ENCODE measurements around the gene HPCAL1. TPM values are rescaled to one million over a fixed set of nuclear protein-coding genes. Genes with fewer than 3 reads are reported as not detected.

The HPCAL1 gene
- total and polyA plus RNA-seq, 3 donors from 2014 or later: 99.5 to 263 (median 215) TPM

GRCh38 chr2:10400978-10401951, 98.6 kb downstream of the HPCAL1 start:
- no peak for DNase-seq
- H3K9me3 ChIP-seq: no peaks in the 10 kb centered on the region
- 73 to 76% methylated on average over 20 to 21 of the region's 21 CpGs for WGBS, 2 donors
- no peak overlapping the region for H3K4me3 ChIP-seq
- TF ChIP-seq POLR2A (IDR thresholded peaks at IDR 0.05) (no peak), CTCF (IDR thresholded peaks at IDR 0.05) (no peak)
- H3K36me3 ChIP-seq (ENCODE audit: low read depth, missing control alignments): no peaks in the 10 kb centered on the region
- peaks cover 9% of the 10 kb centered on the region for H3K4me1 ChIP-seq
- no peaks in the 10 kb centered on the region for H3K27me3 ChIP-seq
- H3K27ac ChIP-seq: peak overlapping the region in 1 of 2 donors; percentile 19
- intact Hi-C loops (cut with DNase I; ENCODE audit: low total_unique reads): loop anchor here (10.0 kb wide), 1 partner anchor 276 kb away; the partner anchor contains the start of gene RRM2

GRCh38 chr2:10402062-10402585, 99.4 kb downstream of the HPCAL1 start:
- Histone ChIP-seq H3K4me1 (peaks cover 11% of the 10 kb centered on the region), H3K36me3 (ENCODE audit: low read depth, missing control alignments) (no peaks in the 10 kb centered on the region), H3K27me3 (no peaks in the 10 kb centered on the region), H3K27ac (no peak overlapping the region), H3K9me3 (no peaks in the 10 kb centered on the region), H3K4me3 (no peak overlapping the region)
- no peak for DNase-seq
- 81 to 89% methylated on average over 14 of the region's 14 CpGs for WGBS, 2 donors
- intact Hi-C loops (cut with DNase I; ENCODE audit: low total_unique reads): loop anchor here (10.0 kb wide), 1 partner anchor 277 kb away; the partner anchor contains the start of gene RRM2
- TF ChIP-seq POLR2A (IDR thresholded peaks at IDR 0.05): no peak

GRCh38 chr2:10402653-10403215, 100.0 kb downstream of the HPCAL1 start:
- Histone ChIP-seq H3K4me3 (no peak overlapping the region), H3K27me3 (no peaks in the 10 kb centered on the region), H3K4me1 (peaks cover 13% of the 10 kb centered on the region), H3K27ac (no peak overlapping the region), H3K9me3 (no peaks in the 10 kb centered on the region), H3K36me3 (ENCODE audit: low read depth, missing control alignments) (no peaks in the 10 kb centered on the region)
- TF ChIP-seq POLR2A (IDR thresholded peaks at IDR 0.05) (no peak), CTCF (IDR thresholded peaks at IDR 0.05) (no peak)
- 68 to 89% methylated on average over 8 of the region's 8 CpGs for WGBS, 2 donors
- intact Hi-C loops (cut with DNase I; ENCODE audit: low total_unique reads): loop anchor here (10.0 kb wide), 1 partner anchor 278 kb away; the partner anchor contains the start of gene RRM2
- DNase-seq: no peak

GRCh38 chr2:10404324-10405143, 101.8 kb downstream of the HPCAL1 start:
- peak; percentile 56 for DNase-seq
- peaks cover 30% of the 10 kb centered on the region for H3K4me1 ChIP-seq
- no peak overlapping the region for H3K27ac ChIP-seq
- WGBS, 2 donors: 76 to 93% methylated on average over 15 to 19 of the region's 20 CpGs
- TF ChIP-seq POLR2A (IDR thresholded peaks at IDR 0.05) (no peak), CTCF (IDR thresholded peaks at IDR 0.05) (no peak)
- no peak overlapping the region for H3K4me3 ChIP-seq
- H3K27me3 ChIP-seq: no peaks in the 10 kb centered on the region
- H3K9me3 ChIP-seq: no peaks in the 10 kb centered on the region
- intact Hi-C loops (cut with DNase I; ENCODE audit: low total_unique reads): loop anchor here (10.0 kb wide), 1 partner anchor 280 kb away; the partner anchor contains the start of gene RRM2
- no peaks in the 10 kb centered on the region for H3K36me3 ChIP-seq (ENCODE audit: low read depth, missing control alignments)

Data from testis (tissue), 3 donors.